ENCODE measurements around the gene HTRA1. TPM values are rescaled to one million over a fixed set of nuclear protein-coding genes. Genes with fewer than 3 reads are reported as not detected.

The HTRA1 gene
- total RNA-seq, 1 experiment from 2014 or later, result 18.6 TPM

DNA sequence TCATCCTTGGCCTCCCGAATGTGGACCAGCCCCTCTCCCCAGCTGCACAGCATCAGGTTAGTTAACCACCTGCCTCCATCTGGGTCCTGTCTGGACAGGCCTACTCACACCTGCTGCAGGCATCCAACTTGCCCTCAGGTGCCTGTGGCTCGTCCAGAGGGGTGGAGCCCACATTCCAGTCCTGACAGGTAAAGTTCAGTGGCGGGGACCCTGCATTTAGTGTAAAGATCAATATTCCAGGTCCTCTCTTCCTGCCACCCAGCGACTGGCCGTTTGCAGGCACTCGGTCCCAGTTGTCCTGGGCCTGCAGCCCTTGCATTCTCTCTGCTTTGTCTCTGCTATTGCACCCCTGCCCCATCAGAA is 15.0 kb downstream of the HTRA1 start:
- no peak overlapping the region for H2AFZ ChIP-seq (ENCODE audit: low read length)
- no peaks in the 10 kb centered on the region for H3K36me3 ChIP-seq (ENCODE audit: low read depth, low read length)
- BruUV-seq (replicated peaks), result no TSS peak

GRCh38 chr10:122477436-122477835 is 16.1 kb downstream of the HTRA1 start:
- DNase-seq, result no peak
- ChIA-PET CTCF (no interaction called here), POLR2A (ENCODE audit: unreplicated experiment) (no interaction called here)
- TF ChIP-seq EZH2phosphoT487 (IDR thresholded peaks at IDR 0.05; ENCODE audit: borderline replicate concordance, low read length) (no peak), EZH2 (IDR thresholded peaks at IDR 0.05; ENCODE audit: low read length, unreplicated experiment) (no peak), CTCF (conservative IDR thresholded peaks at IDR 0.05; ENCODE audit: low read depth, low read length) (no peak)
- no peak overlapping the region for H3K4me3 ChIP-seq (ENCODE audit: low read length)
- no peaks in the 10 kb centered on the region for H3K9me2 ChIP-seq (replicated peaks; ENCODE audit: low read length)
- no peak overlapping the region for H3K9ac ChIP-seq (ENCODE audit: low read length)
- no peaks in the 10 kb centered on the region for H3K27me3 ChIP-seq (ENCODE audit: low read length)
- ATAC-seq, result no peak
- H3K4me2 ChIP-seq (ENCODE audit: low read length), result no peak overlapping the region
- intact Hi-C loops (cut with micrococcal nuclease), result no loop called here
- no peaks in the 10 kb centered on the region for H3K79me2 ChIP-seq (ENCODE audit: low read length)
- no peak overlapping the region for H2AFZ ChIP-seq (ENCODE audit: low read length)
- no peaks in the 10 kb centered on the region for H3K4me1 ChIP-seq (ENCODE audit: insufficient read depth, low read length)
- no peaks in the 10 kb centered on the region for H4K20me1 ChIP-seq (ENCODE audit: low read length)
- no peaks in the 10 kb centered on the region for H3K36me3 ChIP-seq (ENCODE audit: low read depth, low read length)
- no peaks in the 10 kb centered on the region for H3F3A ChIP-seq (ENCODE audit: low read length, unreplicated experiment)
- BruUV-seq (replicated peaks), result no TSS peak
- no peak overlapping the region for H3K27ac ChIP-seq (ENCODE audit: low read length)
- H3K9me3 ChIP-seq (ENCODE audit: low read length), result no peaks in the 10 kb centered on the region

More for the DNA sequence above, 15.0 kb downstream of the HTRA1 start:
- Histone ChIP-seq H3K4me1 (ENCODE audit: insufficient read depth, low read length) (peaks cover 4% of the 10 kb centered on the region), H3K27me3 (ENCODE audit: low read length) (no peaks in the 10 kb centered on the region), H3K9ac (ENCODE audit: low read length) (no peak overlapping the region), H3K9me2 (replicated peaks; ENCODE audit: low read length) (no peaks in the 10 kb centered on the region), H3F3A (ENCODE audit: low read length, unreplicated experiment) (no peaks in the 10 kb centered on the region), H3K79me2 (ENCODE audit: low read length) (no peaks in the 10 kb centered on the region), H3K27ac (ENCODE audit: low read length) (no peak overlapping the region), H3K4me2 (ENCODE audit: low read length) (no peak overlapping the region), H3K9me3 (ENCODE audit: low read length) (no peaks in the 10 kb centered on the region), H4K20me1 (ENCODE audit: low read length) (no peaks in the 10 kb centered on the region), H3K4me3 (ENCODE audit: low read length) (no peak overlapping the region)
- DNase-seq (no peak), ATAC-seq (no peak)
- ChIA-PET POLR2A (ENCODE audit: unreplicated experiment) (interaction anchor here (0.6 kb wide), 1 partner anchor 212 kb away, joined by 4 read pairs; no protein-coding TSS in a partner anchor), CTCF (no interaction called here)
- TF ChIP-seq CTCF (conservative IDR thresholded peaks at IDR 0.05; ENCODE audit: low read depth, low read length) (no peak), EZH2 (IDR thresholded peaks at IDR 0.05; ENCODE audit: low read length, unreplicated experiment) (no peak), EZH2phosphoT487 (IDR thresholded peaks at IDR 0.05; ENCODE audit: borderline replicate concordance, low read length) (no peak)
- intact Hi-C loops (cut with micrococcal nuclease), result no loop called here

DNA sequence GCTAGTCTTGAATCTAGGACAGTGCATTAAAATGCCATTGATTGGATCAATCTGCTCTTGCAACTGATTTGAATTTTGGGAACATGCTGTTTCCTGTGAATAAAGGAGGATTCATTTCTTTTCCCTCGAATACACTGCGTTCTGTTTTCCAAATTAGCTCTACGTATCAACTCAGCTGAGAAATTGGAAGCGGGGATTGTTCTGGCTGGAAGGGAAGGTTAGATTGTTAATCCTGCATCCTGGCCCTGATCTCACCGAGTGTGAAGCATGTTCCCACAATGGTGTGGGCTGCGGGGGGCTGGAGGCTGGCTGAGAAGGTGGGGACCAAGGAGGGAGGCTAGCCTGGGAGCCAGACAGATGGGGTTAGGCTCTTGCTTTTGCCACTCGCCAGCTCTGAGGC is 17.6 kb downstream of the HTRA1 start:
- Histone ChIP-seq H3K27me3 (ENCODE audit: low read length) (no peaks in the 10 kb centered on the region), H4K20me1 (ENCODE audit: low read length) (no peaks in the 10 kb centered on the region), H3K9ac (ENCODE audit: low read length) (no peak overlapping the region), H3K9me2 (replicated peaks; ENCODE audit: low read length) (no peaks in the 10 kb centered on the region), H3K79me2 (ENCODE audit: low read length) (no peaks in the 10 kb centered on the region), H3K27ac (ENCODE audit: low read length) (no peak overlapping the region), H3K36me3 (ENCODE audit: low read depth, low read length) (no peaks in the 10 kb centered on the region), H3K4me2 (ENCODE audit: low read length) (no peak overlapping the region), H3K9me3 (ENCODE audit: low read length) (no peaks in the 10 kb centered on the region), H3K4me1 (ENCODE audit: insufficient read depth, low read length) (no peaks in the 10 kb centered on the region), H2AFZ (ENCODE audit: low read length) (no peak overlapping the region), H3F3A (ENCODE audit: low read length, unreplicated experiment) (no peaks in the 10 kb centered on the region), H3K4me3 (ENCODE audit: low read length) (no peak overlapping the region)
- TF ChIP-seq CTCF (conservative IDR thresholded peaks at IDR 0.05; ENCODE audit: low read depth, low read length) (no peak), EZH2 (IDR thresholded peaks at IDR 0.05; ENCODE audit: low read length, unreplicated experiment) (no peak), EZH2phosphoT487 (IDR thresholded peaks at IDR 0.05; ENCODE audit: borderline replicate concordance, low read length) (no peak)
- no TSS peak for BruUV-seq (replicated peaks)
- POLR2A ChIA-PET (ENCODE audit: unreplicated experiment), result interaction anchor here (0.5 kb wide), 1 partner anchor 294 kb away, joined by 4 read pairs; no protein-coding TSS in a partner anchor
- ATAC-seq, result no peak
- intact Hi-C loops (cut with micrococcal nuclease), result no loop called here
- CTCF ChIA-PET, result no interaction called here
- no peak for DNase-seq
